MM.1S (cell line): ENCODE data around the gene KAT5.
"Not testable (repeated sequence)": the region's sequence is repeated elsewhere in the genome, so short reads cannot be mapped to it uniquely, and the experiment has no call there.

Source experiments
- DNase-seq: peaks from one replicate; pipeline ENCODE4 v3.0.0-alpha.2; 2015
- H2AFZ ChIP-seq: fragments of 300-600 bp; sonication (generic); 2 replicates; pipeline ENCODE4 v1.6.0; 2016; ENCODE audit warnings: antibody characterized with exemption, low read length
- H3F3A ChIP-seq: fragments of 300-600 bp; sonication (generic); 2 replicates; pipeline ENCODE4 v1.6.1; 2016; ENCODE audit warnings: mild to moderate bottlenecking, antibody characterized with exemption, low read length, moderate library complexity, mixed read lengths; ENCODE audit not compliant: insufficient read depth
- H3K27ac ChIP-seq: fragments of 300-600 bp; sonication (generic); 2 replicates; pipeline ENCODE4 v1.5.1; 2016; ENCODE audit warnings: mild to moderate bottlenecking, low read length
- H3K27me3 ChIP-seq: fragments of 300-600 bp; sonication (generic); replicated peaks from 2 replicates; pipeline ENCODE4 v1.6.0; 2016; ENCODE audit warnings: low read length; ENCODE audit not compliant: insufficient read depth
- H3K36me3 ChIP-seq: fragments of 300-600 bp; sonication (generic); replicated peaks from 2 replicates; pipeline ENCODE4 v1.6.1; 2016; ENCODE audit warnings: mild to moderate bottlenecking, low read length, mixed read lengths; ENCODE audit not compliant: insufficient read depth
- H3K4me1 ChIP-seq: fragments of 300-600 bp; sonication (generic); 2 replicates; pipeline ENCODE4 v1.6.1; 2016; ENCODE audit warnings: low read length, mixed read lengths
- H3K4me2 ChIP-seq: fragments of 300-600 bp; sonication (generic); 2 replicates; pipeline ENCODE4 v1.6.0; 2016; ENCODE audit warnings: low read depth, low read length
- H3K4me3 ChIP-seq: fragments of 300-600 bp; sonication (generic); 2 replicates; pipeline ENCODE4 v1.5.1; 2016; ENCODE audit warnings: low read length, mixed read lengths
- H3K79me2 ChIP-seq: fragments of 300-600 bp; sonication (generic); 2 replicates; pipeline ENCODE4 v1.6.1; 2016; ENCODE audit warnings: mixed run types, low read length, mixed read lengths
- H3K9ac ChIP-seq: fragments of 300-600 bp; sonication (generic); 2 replicates; pipeline ENCODE4 v1.6.1; 2016; ENCODE audit warnings: low read length, mixed read lengths
- H3K9me2 ChIP-seq: fragments of 300-600 bp; sonication (generic); replicated peaks from 2 replicates; pipeline ENCODE4 v1.6.1; 2016; ENCODE audit warnings: mild to moderate bottlenecking, low read length, mixed read lengths; ENCODE audit not compliant: insufficient read depth
- H3K9me3 ChIP-seq: fragments of 300-600 bp; sonication (generic); replicated peaks from 2 replicates; pipeline ENCODE4 v1.6.1; 2016; ENCODE audit warnings: mild to moderate bottlenecking, low read length, mixed read lengths; ENCODE audit not compliant: insufficient read depth
- H4K20me1 ChIP-seq: fragments of 300-600 bp; sonication (generic); 2 replicates; pipeline ENCODE4 v1.6.1; 2016; ENCODE audit warnings: mild to moderate bottlenecking, low read length, moderate library complexity, mixed read lengths; ENCODE audit not compliant: insufficient read depth
- EZH2 ChIP-seq: fragments of 300-600 bp; sonication (generic); optimal IDR thresholded peaks from 2 replicates; pipeline ENCODE3; 2017; ENCODE audit warnings: low read depth, mild to moderate bottlenecking, antibody characterized with exemption, low read length, mixed read lengths
- EZH2phosphoT487 ChIP-seq: fragments of 300-600 bp; sonication (generic); IDR thresholded peaks from 2 replicates; pipeline ENCODE4 v1.6.1; 2018; ENCODE audit warnings: antibody characterized with exemption, low read length
- TF ChIP-seq, protein P1 (sequence below): fragments of 300-600 bp; sonication (generic); IDR thresholded peaks from 2 replicates; pipeline ENCODE4 v1.5.1; 2016; ENCODE audit warnings: antibody characterized with exemption, low read length, mixed read lengths

Gene KAT5

DNA sequence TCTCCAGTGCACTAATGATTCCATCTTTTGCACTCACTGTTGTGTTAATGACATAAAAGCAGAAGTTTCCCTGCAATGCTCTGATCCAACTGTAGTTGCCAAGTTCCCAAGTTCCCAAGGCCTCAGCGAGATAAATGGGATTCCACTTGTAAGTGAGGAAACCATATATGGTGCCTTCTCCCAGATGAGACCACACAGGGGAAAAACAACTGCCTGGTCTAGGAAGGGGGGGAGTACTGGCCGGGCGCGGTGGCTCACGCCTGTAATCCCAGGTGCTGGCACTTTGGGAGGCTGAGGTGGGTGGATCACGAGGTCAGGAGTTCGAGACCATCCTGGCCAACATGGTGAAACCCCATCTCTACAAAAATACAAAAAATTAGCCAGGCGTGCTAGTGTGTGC lies 26.1 kb upstream of the KAT5 start:
- no peaks in the 10 kb centered on the region for H3K79me2 ChIP-seq
- no peak overlapping the region for H2AFZ ChIP-seq
- no peak for DNase-seq
- no peaks in the 10 kb centered on the region for H3K4me1 ChIP-seq
- no peaks in the 10 kb centered on the region for H3K36me3 ChIP-seq
- no peak overlapping the region for H3K9ac ChIP-seq
- H3K9me3 ChIP-seq = no peaks in the 10 kb centered on the region
- no peaks in the 10 kb centered on the region for H3K27me3 ChIP-seq
- TF ChIP-seq, protein P1, sequence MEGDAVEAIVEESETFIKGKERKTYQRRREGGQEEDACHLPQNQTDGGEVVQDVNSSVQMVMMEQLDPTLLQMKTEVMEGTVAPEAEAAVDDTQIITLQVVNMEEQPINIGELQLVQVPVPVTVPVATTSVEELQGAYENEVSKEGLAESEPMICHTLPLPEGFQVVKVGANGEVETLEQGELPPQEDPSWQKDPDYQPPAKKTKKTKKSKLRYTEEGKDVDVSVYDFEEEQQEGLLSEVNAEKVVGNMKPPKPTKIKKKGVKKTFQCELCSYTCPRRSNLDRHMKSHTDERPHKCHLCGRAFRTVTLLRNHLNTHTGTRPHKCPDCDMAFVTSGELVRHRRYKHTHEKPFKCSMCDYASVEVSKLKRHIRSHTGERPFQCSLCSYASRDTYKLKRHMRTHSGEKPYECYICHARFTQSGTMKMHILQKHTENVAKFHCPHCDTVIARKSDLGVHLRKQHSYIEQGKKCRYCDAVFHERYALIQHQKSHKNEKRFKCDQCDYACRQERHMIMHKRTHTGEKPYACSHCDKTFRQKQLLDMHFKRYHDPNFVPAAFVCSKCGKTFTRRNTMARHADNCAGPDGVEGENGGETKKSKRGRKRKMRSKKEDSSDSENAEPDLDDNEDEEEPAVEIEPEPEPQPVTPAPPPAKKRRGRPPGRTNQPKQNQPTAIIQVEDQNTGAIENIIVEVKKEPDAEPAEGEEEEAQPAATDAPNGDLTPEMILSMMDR = no peak
- TF ChIP-seq EZH2 = no peak
- TF ChIP-seq EZH2phosphoT487 = no peak
- no peaks in the 10 kb centered on the region for H3K9me2 ChIP-seq
- H3F3A ChIP-seq = no peaks in the 10 kb centered on the region
- no peak overlapping the region for H3K27ac ChIP-seq
- no peak overlapping the region for H3K4me3 ChIP-seq
- H4K20me1 ChIP-seq = no peaks in the 10 kb centered on the region
- no peak overlapping the region for H3K4me2 ChIP-seq

DNA sequence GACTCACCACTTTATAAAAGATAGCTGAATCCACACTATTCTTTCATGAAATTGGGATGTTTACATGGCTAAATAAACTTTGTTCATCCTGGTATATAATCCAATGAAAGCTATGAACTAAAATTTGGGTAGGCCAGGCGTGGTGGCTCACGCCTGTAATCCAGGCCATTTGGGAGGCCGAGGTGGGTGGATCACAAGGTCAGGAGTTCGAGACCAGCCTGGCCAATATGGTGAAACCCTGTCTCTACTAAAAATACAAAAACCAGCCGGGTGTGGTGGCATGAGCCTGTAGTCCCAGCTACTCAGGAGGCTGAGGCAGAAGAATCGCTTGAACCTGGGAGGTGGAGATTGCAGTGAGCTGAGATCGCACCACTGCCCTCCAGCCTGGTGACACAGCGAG lies 20.2 kb upstream of the KAT5 start:
- not testable (repeated sequence) for H3K4me1 ChIP-seq, H4K20me1 ChIP-seq, H3K27me3 ChIP-seq, H3K9me3 ChIP-seq, H3K4me3 ChIP-seq, H3K27ac ChIP-seq, H3K9ac ChIP-seq, H3K9me2 ChIP-seq, H3K79me2 ChIP-seq, H3K36me3 ChIP-seq, H3F3A ChIP-seq, DNase-seq, H3K4me2 ChIP-seq, H2AFZ ChIP-seq

- Histone ChIP-seq H3K9me2 (no peaks in the 10 kb centered on the region), H2AFZ (peak overlapping the region; percentile 61; the same call in 1 of the 2 replicates), H3K27me3 (no peaks in the 10 kb centered on the region), H3K36me3 (no peaks in the 10 kb centered on the region), H3K79me2 (no peaks in the 10 kb centered on the region), H4K20me1 (no peaks in the 10 kb centered on the region), H3K9ac (no peak overlapping the region), H3K4me1 (no peaks in the 10 kb centered on the region), H3K27ac (no peak overlapping the region), H3K9me3 (no peaks in the 10 kb centered on the region), H3K4me2 (no peak overlapping the region), H3F3A (no peaks in the 10 kb centered on the region), H3K4me3 (no peak overlapping the region)
- DNase-seq = no peak
- no peak for TF ChIP-seq EZH2phosphoT487
- TF ChIP-seq, protein P1 = no peak
- no peak for TF ChIP-seq EZH2
Measured at GRCh38 chr11:65692367-65692766, 19.7 kb upstream of the KAT5 start.

- Histone ChIP-seq H3K9ac (no peak overlapping the region), H3K4me2 (no peak overlapping the region), H3K36me3 (no peaks in the 10 kb centered on the region), H3K27me3 (peaks cover 10% of the 10 kb centered on the region), H3K9me2 (no peaks in the 10 kb centered on the region), H3K4me1 (no peaks in the 10 kb centered on the region), H4K20me1 (no peaks in the 10 kb centered on the region), H3F3A (no peaks in the 10 kb centered on the region), H3K79me2 (no peaks in the 10 kb centered on the region), H3K4me3 (no peak overlapping the region), H3K27ac (no peak overlapping the region), H3K9me3 (no peaks in the 10 kb centered on the region), H2AFZ (no peak overlapping the region)
- TF ChIP-seq EZH2phosphoT487 = no peak
- no peak for TF ChIP-seq EZH2
- TF ChIP-seq, protein P1 = no peak
- DNase-seq = no peak
Measured at GRCh38 chr11:65695459-65696241, 16.4 kb upstream of the KAT5 start.
